Cardiac muscle cell (in vitro differentiated cells and primary cell): Measurements from ENCODE around the gene DSG2. TPM values are rescaled to one million over a fixed set of nuclear protein-coding genes. Genes with fewer than 3 reads are reported as not detected.

Experiments
- DNase-seq, 2 donors: peaks; one replicate each; pipeline versions ENCODE4 v3.0.0 to v3.0.0-alpha.2; 2010 to 2017; ENCODE audit warnings: low read depth in 1 of 2, low spot score in 1 of 2
- H3K27ac ChIP-seq: fragments of 200-600 bp; sonication (generic); 2 replicates; pipeline ENCODE4 v1.5.1; 2016
- H3K27me3 ChIP-seq: fragments of 200-600 bp; sonication (generic); 2 replicates; pipeline ENCODE4 v1.6.0; 2016; ENCODE audit warnings: control low read depth
- H3K36me3 ChIP-seq: fragments of 200-600 bp; sonication (generic); 2 replicates; pipeline ENCODE4 v1.5.1; 2016; ENCODE audit warnings: control low read depth
- H3K4me1 ChIP-seq: fragments of 200-600 bp; sonication (generic); 2 replicates; pipeline ENCODE4 v1.8.1; 2017; ENCODE audit warnings: low read depth, mild to moderate bottlenecking, mixed run types
- H3K4me3 ChIP-seq: fragments of 200-600 bp; sonication (generic); 2 replicates; pipeline ENCODE4 v1.5.1; 2016; ENCODE audit warnings: mild to moderate bottlenecking
- H3K9me3 ChIP-seq: fragments of 200-600 bp; sonication (generic); 2 replicates; pipeline ENCODE4 v1.5.1; 2017; ENCODE audit warnings: low read depth, mild to moderate bottlenecking, control low read depth
- CTCF ChIP-seq: IDR thresholded peaks from 2 replicates; pipeline ENCODE4 v1.5.1; 2012; ENCODE audit warnings: low read depth, mild to moderate bottlenecking, low read length
- polyA plus RNA-seq: library from polyadenylated mRNA; unstranded; fragments of >200 nt; fragmentation: Nextera tagmentation; extraction: Ambion mirVana; gene quantifications from 2 replicates; pipeline ENCODE4 v1.2.1, GENCODE V29; 2016
- total RNA-seq: library from RNA; depleted of rRNA; stranded (reverse); fragments of >200 nt; gene quantifications from 2 replicates; pipeline ENCODE4 v1.2.3, GENCODE V29; 2016

DSG2 gene
- total RNA-seq (27.6 and 45.3 TPM in 2 replicates), polyA plus RNA-seq (34.1 and 55.1 TPM in 2 replicates)

- H3K27ac ChIP-seq: peak within 1 kb of the TSS; percentile 52
Measured at GRCh38 chr18:31497836-31498573, at the start of gene DSG2. Gene DSG2 (plus strand): TSS chr18:31498177. CDS start chr18:31498252, 75 bp downstream.

GRCh38 chr18:31450409-31450808 lies 47.6 kb upstream of the DSG2 start:
- Histone ChIP-seq H3K9me3 (no peaks in the 10 kb centered on the region), H3K4me1 (no peaks in the 10 kb centered on the region), H3K4me3 (no peak overlapping the region), H3K27me3 (no peaks in the 10 kb centered on the region), H3K27ac (no peak overlapping the region), H3K36me3 (no peaks in the 10 kb centered on the region)
- DNase-seq: peak in 1 of 2 donors; percentile 22
- TF ChIP-seq CTCF: no peak

More at GRCh38 chr18:31497836-31498573, at the start of gene DSG2:
- H3K36me3 ChIP-seq: no peaks in the 10 kb centered on the region
- peaks cover 17% of the 10 kb centered on the region for H3K4me1 ChIP-seq
- no peak for TF ChIP-seq CTCF
- no peaks in the 10 kb centered on the region for H3K27me3 ChIP-seq
- peak; percentile 53 to 78 for DNase-seq
- peak within 1 kb of the TSS; percentile 98 for H3K4me3 ChIP-seq
- H3K9me3 ChIP-seq: no peaks in the 10 kb centered on the region

GRCh38 chr18:31451625-31452024 lies 46.4 kb upstream of the DSG2 start:
- no peak for TF ChIP-seq CTCF
- H3K27ac ChIP-seq: no peak overlapping the region

GRCh38 chr18:31454066-31454708 lies 43.8 kb upstream of the DSG2 start:
- no peak overlapping the region for H3K27ac ChIP-seq
- TF ChIP-seq CTCF: no peak

More at GRCh38 chr18:31451625-31452024, 46.4 kb upstream of the DSG2 start:
- H3K4me1 ChIP-seq: no peaks in the 10 kb centered on the region
- no peaks in the 10 kb centered on the region for H3K27me3 ChIP-seq
- no peaks in the 10 kb centered on the region for H3K36me3 ChIP-seq
- no peaks in the 10 kb centered on the region for H3K9me3 ChIP-seq
- H3K4me3 ChIP-seq: no peak overlapping the region
- DNase-seq: no peak

GRCh38 chr18:31469629-31470028 lies 28.3 kb upstream of the DSG2 start:
- no peaks in the 10 kb centered on the region for H3K27me3 ChIP-seq
- no peak for DNase-seq
- H3K36me3 ChIP-seq: no peaks in the 10 kb centered on the region
- H3K27ac ChIP-seq: no peak overlapping the region
- H3K4me3 ChIP-seq: no peak overlapping the region
- H3K9me3 ChIP-seq: no peaks in the 10 kb centered on the region
- no peak for TF ChIP-seq CTCF
- H3K4me1 ChIP-seq: peaks cover 4% of the 10 kb centered on the region

More at GRCh38 chr18:31454066-31454708, 43.8 kb upstream of the DSG2 start:
- Histone ChIP-seq H3K9me3 (no peaks in the 10 kb centered on the region), H3K27me3 (no peaks in the 10 kb centered on the region), H3K4me1 (no peaks in the 10 kb centered on the region), H3K36me3 (no peaks in the 10 kb centered on the region), H3K4me3 (no peak overlapping the region)
- peak in 1 of 2 donors; percentile 65 for DNase-seq
